ENCODE data around the gene STK4.

Gene STK4

GRCh38 chr20:44966030-44966961 lies at the start of gene STK4:
Gene STK4, plus strand, starts transcription at chr20:44966512. Its CDS starts 57 bp downstream, at chr20:44966569.
- DNase-seq (ENCODE audit: low read depth): no peak

GRCh38 chr20:44916586-44916985 lies 49.7 kb upstream of the STK4 start:
- no peak for DNase-seq (ENCODE audit: low read depth)

DNA sequence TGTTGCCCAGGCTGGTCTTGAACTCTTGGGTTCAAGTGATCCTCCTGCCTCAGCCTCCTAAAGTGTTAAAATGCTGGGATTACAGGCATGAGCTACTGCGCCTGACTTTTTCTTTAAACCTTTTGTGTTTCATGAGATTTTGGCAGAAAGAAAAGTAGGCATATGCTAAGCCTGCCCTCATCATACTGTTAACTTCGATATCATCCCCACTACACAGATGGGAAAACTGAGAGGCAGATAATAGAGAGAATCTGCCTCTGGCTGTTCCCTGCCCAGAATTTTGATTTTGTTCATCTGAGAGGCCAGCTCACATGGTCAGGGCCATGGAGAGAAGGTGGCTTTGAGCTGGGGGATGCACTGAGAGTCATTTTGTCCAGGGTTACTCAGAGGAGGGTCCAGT lies 48.9 kb upstream of the STK4 start:
- DNase-seq (ENCODE audit: low read depth): no peak

DNA sequence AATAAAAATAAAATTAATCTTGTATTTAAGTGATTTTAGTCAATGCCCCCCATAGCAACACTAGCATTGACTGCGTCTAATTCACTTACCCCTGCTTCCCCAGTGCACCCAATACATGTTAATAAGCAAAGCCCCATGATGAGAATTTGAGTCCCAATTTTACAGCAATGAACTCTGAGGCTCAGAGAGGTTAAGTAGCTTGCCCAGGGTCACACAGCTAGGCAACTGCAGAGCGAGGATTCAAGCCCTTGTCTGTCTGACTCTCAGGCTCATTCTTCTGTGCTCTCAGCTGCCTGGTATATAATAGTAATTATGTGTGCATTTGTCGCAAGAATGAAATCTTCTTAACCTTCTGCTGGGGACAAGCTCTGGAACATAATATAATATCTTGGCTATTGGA lies 48.0 kb upstream of the STK4 start:
- no peak for DNase-seq (ENCODE audit: low read depth)

GRCh38 chr20:44918761-44919160 lies 47.6 kb upstream of the STK4 start:
- no peak for DNase-seq (ENCODE audit: low read depth)

DNA sequence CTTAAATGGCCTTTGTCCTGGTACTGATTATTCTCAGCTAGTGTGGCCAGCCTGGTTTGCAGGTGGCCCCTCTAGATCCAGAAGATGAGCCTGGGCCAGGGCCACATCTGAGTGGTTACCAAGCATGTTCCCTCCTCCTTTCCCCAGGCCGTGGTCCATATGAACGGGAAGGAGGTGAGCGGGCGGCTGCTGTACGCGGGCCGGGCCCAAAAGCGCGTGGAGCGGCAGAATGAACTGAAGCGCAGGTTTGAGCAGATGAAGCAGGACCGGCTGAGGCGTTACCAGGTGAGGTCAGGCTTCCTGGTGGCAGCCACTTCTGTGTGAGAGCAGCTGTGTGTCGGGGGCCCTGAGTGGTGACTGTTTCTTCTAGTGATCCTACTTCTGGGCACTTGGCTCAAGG lies 44.9 kb upstream of the STK4 start:
- DNase-seq (ENCODE audit: low read depth): no peak

DNA sequence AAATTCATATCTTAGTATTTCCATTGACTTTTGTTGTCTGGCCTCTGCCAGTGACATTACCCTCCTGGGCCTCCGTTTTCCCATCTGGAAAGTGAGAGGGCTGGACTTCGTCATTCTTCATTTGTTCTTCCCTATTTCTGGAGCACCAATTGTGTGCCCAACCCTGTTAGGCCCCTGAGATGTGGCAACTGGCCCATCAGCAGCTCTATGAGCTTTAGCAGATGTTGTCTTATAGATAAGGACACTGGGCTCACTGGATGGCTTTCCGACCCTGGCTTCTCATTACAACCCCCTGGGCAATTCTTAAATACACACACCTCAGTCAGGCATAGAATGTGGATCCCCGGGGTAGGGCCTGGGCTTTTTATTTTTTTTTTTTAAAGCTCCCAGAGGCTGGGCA lies 41.8 kb upstream of the STK4 start:
- no peak for DNase-seq (ENCODE audit: low read depth)

DNA sequence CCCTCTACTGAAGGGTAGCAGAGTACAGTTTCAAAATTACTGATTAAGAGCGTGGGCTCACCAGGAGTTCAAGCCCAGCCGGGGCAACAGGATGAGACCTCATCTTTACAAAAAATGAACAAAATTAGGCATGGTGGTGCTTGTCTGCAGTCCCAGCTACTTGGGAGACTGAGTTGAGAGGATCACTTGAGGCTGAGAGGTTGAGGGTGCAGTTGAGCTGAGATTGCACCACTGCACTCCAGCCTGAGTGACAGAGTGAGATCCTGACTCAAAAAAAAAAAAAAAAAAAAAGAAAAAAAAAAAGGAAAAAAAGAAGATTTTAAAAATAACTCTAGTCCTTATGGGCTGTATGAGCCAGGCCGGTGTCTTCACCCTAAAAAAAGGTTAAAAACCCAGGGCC lies 37.7 kb upstream of the STK4 start:
- DNase-seq (ENCODE audit: low read depth): no peak

GRCh38 chr20:44930517-44931168 lies 35.7 kb upstream of the STK4 start:
- no peak for DNase-seq (ENCODE audit: low read depth)

DNA sequence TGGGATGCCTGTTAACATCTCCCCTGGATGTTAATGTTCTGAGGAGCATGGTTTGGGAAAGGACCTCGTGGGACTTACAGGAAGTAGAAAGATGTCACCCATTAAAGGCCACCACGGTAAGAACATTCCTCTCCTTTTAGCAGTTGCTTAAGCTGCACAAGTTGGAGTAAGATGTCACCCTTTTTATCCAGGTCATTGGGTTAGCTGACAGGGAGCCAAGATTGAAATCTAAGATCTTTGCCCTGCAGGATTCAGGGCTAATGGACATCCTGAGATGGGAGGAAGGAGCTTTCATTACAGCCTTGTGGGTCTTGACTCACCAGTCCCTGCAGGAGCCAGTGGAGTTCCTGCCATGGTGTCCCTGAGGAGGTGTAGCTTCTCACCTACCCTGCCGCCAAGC lies 34.4 kb upstream of the STK4 start:
- DNase-seq (ENCODE audit: low read depth): no peak

GRCh38 chr20:44932916-44933315 lies 33.4 kb upstream of the STK4 start:
- DNase-seq (ENCODE audit: low read depth): no peak

DNA sequence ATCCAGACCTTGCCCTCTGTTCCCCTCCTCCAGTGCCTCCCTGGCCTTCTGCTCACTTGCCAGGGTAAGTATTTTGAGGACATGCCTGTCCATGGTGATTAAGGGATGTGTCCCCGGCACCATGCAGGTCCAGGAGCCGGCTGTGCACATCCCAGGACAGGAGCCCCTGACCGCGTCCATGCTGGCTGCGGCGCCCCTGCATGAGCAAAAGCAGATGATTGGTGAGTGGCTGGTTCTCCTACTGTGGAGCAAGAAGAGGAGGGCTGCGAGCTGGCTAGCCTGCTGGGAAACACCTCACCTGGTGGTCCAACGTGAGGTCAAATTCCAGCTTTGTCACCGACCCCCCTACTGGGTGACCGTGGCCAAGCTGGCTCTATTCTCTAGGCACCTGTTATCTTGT lies 29.8 kb upstream of the STK4 start:
- no peak for DNase-seq (ENCODE audit: low read depth)

GRCh38 chr20:44938637-44939036 lies 27.7 kb upstream of the STK4 start:
- DNase-seq (ENCODE audit: low read depth): no peak

- no peak for DNase-seq (ENCODE audit: low read depth)
Observed at GRCh38 chr20:44941120-44941691, 25.1 kb upstream of the STK4 start.

- no peak for DNase-seq (ENCODE audit: low read depth)
Observed at GRCh38 chr20:44942264-44942973, 23.9 kb upstream of the STK4 start.

DNA sequence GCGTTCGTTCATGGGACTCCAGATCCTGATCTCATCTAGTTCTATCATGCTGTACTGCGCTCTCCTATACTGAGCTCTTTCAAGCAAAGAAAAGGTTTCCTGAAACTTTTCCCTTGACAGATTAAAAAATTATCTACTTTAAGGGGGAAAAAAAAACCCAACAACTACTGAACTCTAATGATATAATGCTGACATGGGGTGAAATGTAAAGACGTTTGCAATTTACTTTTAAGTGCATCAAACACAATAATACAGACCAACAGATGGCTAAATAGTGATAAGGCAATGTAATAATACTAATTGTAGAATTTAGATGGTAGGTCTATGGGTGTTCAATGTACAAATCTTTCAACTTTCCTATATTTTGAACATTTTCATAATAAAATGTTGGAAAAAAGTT lies 22.5 kb upstream of the STK4 start:
- DNase-seq (ENCODE audit: low read depth): no peak

DNA sequence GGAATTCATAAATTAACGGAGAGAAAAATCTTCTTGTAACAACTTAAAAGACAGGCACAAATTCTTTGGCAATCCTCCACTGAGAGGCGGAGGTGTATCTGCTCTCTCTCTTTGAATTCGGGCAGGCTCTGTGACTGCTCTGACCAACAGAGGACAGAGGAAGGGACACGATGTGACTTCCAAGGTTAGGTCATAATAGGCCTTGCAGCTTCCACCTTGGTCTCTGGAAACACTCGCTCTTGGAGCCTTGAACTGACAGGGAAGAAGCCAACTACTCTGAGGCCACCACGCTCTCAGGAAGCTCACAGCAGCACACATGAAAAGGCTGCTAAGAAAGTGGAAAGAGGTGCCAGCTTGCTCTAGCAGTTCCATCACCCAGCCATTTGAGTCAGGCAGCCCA lies 21.1 kb upstream of the STK4 start:
- DNase-seq (ENCODE audit: low read depth): no peak

DNA sequence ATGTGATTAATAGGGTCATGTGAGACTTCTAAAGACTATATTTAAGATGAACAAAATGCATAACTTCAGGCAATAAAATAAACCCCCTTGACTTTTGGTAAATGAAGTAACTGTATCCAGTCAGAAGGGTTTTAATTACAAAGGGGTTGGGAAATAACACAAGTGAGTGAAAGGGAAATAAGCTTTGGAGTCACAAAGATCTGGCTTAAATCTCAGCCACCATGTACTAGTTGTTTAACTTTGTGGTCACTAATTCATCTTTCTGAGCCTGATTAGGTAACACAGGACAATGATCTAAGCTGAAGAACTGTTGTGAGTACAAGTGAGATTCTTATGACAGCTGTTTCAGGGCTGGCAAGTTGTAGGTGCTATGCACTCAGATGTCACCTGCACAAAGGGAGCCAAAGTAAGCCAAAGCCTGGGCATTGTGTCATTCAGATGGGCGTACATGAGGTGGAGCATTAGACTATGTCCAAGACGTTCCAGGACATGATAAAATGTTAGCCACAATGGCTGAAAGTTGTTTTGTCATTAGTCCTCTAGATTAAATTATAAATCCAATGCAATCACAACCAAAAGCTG lies 19.9 kb upstream of the STK4 start:
- DNase-seq (ENCODE audit: low read depth): no peak

- no peak for DNase-seq (ENCODE audit: low read depth)
Observed at GRCh38 chr20:44948107-44948506, 18.2 kb upstream of the STK4 start.

DNA sequence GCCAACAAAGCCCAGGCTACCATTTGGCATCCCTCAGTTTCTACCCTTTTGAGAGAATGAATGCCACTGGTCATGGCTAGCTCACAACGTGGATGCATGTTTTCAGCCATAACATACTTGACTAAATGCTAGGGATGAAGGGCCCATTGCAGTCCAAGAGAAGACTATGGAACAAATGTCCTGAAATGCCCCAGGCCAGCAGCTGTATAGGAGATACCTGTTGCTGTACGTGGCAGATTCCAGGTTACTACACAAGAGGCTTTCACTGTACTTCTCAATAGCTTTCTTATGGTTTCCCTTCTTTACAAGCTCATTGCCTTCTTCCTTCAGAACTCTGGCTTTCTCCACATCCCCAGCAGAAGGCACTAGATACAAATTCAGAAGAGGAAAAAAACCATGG lies 17.8 kb upstream of the STK4 start:
- DNase-seq (ENCODE audit: low read depth): no peak

DNA sequence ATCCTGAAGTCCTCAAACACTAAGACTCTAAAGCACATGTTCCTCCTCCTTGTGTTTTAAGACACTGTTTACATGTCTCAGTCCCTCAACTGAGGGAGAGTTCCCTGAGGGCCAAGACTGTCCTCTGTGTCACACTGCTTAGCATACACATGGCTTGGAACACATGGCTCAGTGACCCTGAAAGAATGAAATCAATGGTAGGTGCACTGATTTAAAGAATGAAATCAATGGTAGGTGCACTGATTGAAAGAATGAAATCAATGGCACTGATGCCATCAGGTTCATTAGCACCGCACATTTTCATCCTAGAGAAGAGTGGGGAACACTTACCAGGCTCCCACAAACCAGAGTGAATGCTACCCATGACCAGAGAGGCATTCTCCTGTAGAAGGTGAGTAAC lies 15.9 kb upstream of the STK4 start:
- no peak for DNase-seq (ENCODE audit: low read depth)

GRCh38 chr20:44952731-44953130 lies 13.6 kb upstream of the STK4 start:
- DNase-seq (ENCODE audit: low read depth): no peak
